ENCODE measurements around the gene ANKRD9.
A peak's percentile ranks its signal among the peaks of the same experiment; 100 is the strongest.

Gene ANKRD9

GRCh38 chr14:102548616-102549240 is 39.2 kb upstream of the ANKRD9 start:
- no peaks in the 10 kb centered on the region for H3K27me3 ChIP-seq (ENCODE audit: insufficient read depth, low read length)
- no peak overlapping the region for H3K27ac ChIP-seq (ENCODE audit: low read depth, low read length, poor library complexity, severe bottlenecking)
- no peaks in the 10 kb centered on the region for H3K79me2 ChIP-seq (ENCODE audit: insufficient read depth, low read length)
- H3K4me1 ChIP-seq (ENCODE audit: insufficient read depth, low read length, severe bottlenecking), result peaks cover 16% of the 10 kb centered on the region
- no peak overlapping the region for H3K9ac ChIP-seq (ENCODE audit: low read length)
- TF ChIP-seq CTCF (IDR thresholded peaks at IDR 0.05; ENCODE audit: low read length) (no peak), EZH2 (IDR thresholded peaks at IDR 0.05; ENCODE audit: borderline replicate concordance, low read length) (no peak)
- H3K9me3 ChIP-seq (ENCODE audit: low read length), result no peaks in the 10 kb centered on the region
- H3F3A ChIP-seq (ENCODE audit: insufficient read depth, low read length), result no peaks in the 10 kb centered on the region
- no peaks in the 10 kb centered on the region for H3K9me2 ChIP-seq (ENCODE audit: low read depth, low read length)
- no peaks in the 10 kb centered on the region for H4K20me1 ChIP-seq (ENCODE audit: insufficient read depth, low read length)
- H2AFZ ChIP-seq (ENCODE audit: low read length), result no peak overlapping the region
- H3K4me2 ChIP-seq (ENCODE audit: low read length), result no peak overlapping the region
- no peak overlapping the region for H3K4me3 ChIP-seq (ENCODE audit: low read depth, low read length, poor library complexity, severe bottlenecking)
- no peaks in the 10 kb centered on the region for H3K36me3 ChIP-seq (ENCODE audit: insufficient read depth, low read length)

GRCh38 chr14:102545461-102546265 is 36.1 kb upstream of the ANKRD9 start:
- H3K4me3 ChIP-seq (ENCODE audit: low read depth, low read length, poor library complexity, severe bottlenecking), result no peak overlapping the region
- H3F3A ChIP-seq (ENCODE audit: insufficient read depth, low read length), result no peaks in the 10 kb centered on the region
- no peaks in the 10 kb centered on the region for H3K79me2 ChIP-seq (ENCODE audit: insufficient read depth, low read length)
- H3K27ac ChIP-seq (ENCODE audit: low read depth, low read length, poor library complexity, severe bottlenecking), result no peak overlapping the region
- no peaks in the 10 kb centered on the region for H3K27me3 ChIP-seq (ENCODE audit: insufficient read depth, low read length)
- H3K36me3 ChIP-seq (ENCODE audit: insufficient read depth, low read length), result no peaks in the 10 kb centered on the region
- H3K9me3 ChIP-seq (ENCODE audit: low read length), result no peaks in the 10 kb centered on the region
- TF ChIP-seq CTCF (IDR thresholded peaks at IDR 0.05; ENCODE audit: low read length), result no peak
- TF ChIP-seq EZH2 (IDR thresholded peaks at IDR 0.05; ENCODE audit: borderline replicate concordance, low read length), result no peak
- H3K4me1 ChIP-seq (ENCODE audit: insufficient read depth, low read length, severe bottlenecking), result peaks cover 12% of the 10 kb centered on the region
- no peak overlapping the region for H3K4me2 ChIP-seq (ENCODE audit: low read length)
- H3K9me2 ChIP-seq (ENCODE audit: low read depth, low read length), result no peaks in the 10 kb centered on the region
- H2AFZ ChIP-seq (ENCODE audit: low read length), result no peak overlapping the region
- no peaks in the 10 kb centered on the region for H4K20me1 ChIP-seq (ENCODE audit: insufficient read depth, low read length)
- no peak overlapping the region for H3K9ac ChIP-seq (ENCODE audit: low read length)

- H2AFZ ChIP-seq (ENCODE audit: low read length), result no peak overlapping the region
- H3K27ac ChIP-seq (ENCODE audit: low read depth, low read length, poor library complexity, severe bottlenecking), result no peak overlapping the region
- TF ChIP-seq EZH2 (IDR thresholded peaks at IDR 0.05; ENCODE audit: borderline replicate concordance, low read length) (no peak), CTCF (IDR thresholded peaks at IDR 0.05; ENCODE audit: low read length) (no peak)
- H3F3A ChIP-seq (ENCODE audit: insufficient read depth, low read length), result no peaks in the 10 kb centered on the region
- no peaks in the 10 kb centered on the region for H3K36me3 ChIP-seq (ENCODE audit: insufficient read depth, low read length)
- peak overlapping the region; percentile 46; the same call in 1 of the 2 replicates for H3K4me2 ChIP-seq (ENCODE audit: low read length)
- no peaks in the 10 kb centered on the region for H3K27me3 ChIP-seq (ENCODE audit: insufficient read depth, low read length)
- H3K9me3 ChIP-seq (ENCODE audit: low read length), result no peaks in the 10 kb centered on the region
- peak overlapping the region; percentile 19 for H3K4me3 ChIP-seq (ENCODE audit: low read depth, low read length, poor library complexity, severe bottlenecking)
- no peaks in the 10 kb centered on the region for H4K20me1 ChIP-seq (ENCODE audit: insufficient read depth, low read length)
- no peaks in the 10 kb centered on the region for H3K9me2 ChIP-seq (ENCODE audit: low read depth, low read length)
- no peaks in the 10 kb centered on the region for H3K79me2 ChIP-seq (ENCODE audit: insufficient read depth, low read length)
- no peak overlapping the region for H3K9ac ChIP-seq (ENCODE audit: low read length)
- peaks cover 20% of the 10 kb centered on the region for H3K4me1 ChIP-seq (ENCODE audit: insufficient read depth, low read length, severe bottlenecking)
These were observed 35.3 kb upstream of the ANKRD9 start for GRCh38 chr14:102544747-102545460.

Data from OCI-LY1 (cell line).